ENCODE measurements around the gene KRT77. TPM values are rescaled to one million over a fixed set of nuclear protein-coding genes. Genes with fewer than 3 reads are reported as not detected.
A peak's percentile ranks its signal among the peaks of the same experiment; 100 is the strongest.
"Not testable (repeated sequence)": the region's sequence is repeated elsewhere in the genome, so short reads cannot be mapped to it uniquely, and the experiment has no call there.

The KRT77 gene
- total RNA-seq, 2 donors from 2014 or later: not detected

- Histone ChIP-seq H3K4me1 (ENCODE audit: control insufficient read depth, insufficient read depth, low read length) (no peaks in the 10 kb centered on the region), H3K27me3 (ENCODE audit: control insufficient read depth, insufficient read depth, low read length, poor library complexity, severe bottlenecking) (peaks cover 60% of the 10 kb centered on the region), H3K4me3 (ENCODE audit: low read length) (peak overlapping the region; percentile 62), H3K36me3 (ENCODE audit: control insufficient read depth, insufficient read depth, low read length) (no peaks in the 10 kb centered on the region), H3K9ac (ENCODE audit: extremely low read depth, low read length, poor library complexity, severe bottlenecking) (no peak overlapping the region), H3K27ac (ENCODE audit: low read depth, low read length) (no peak overlapping the region), H3K9me3 (ENCODE audit: control insufficient read depth, low read length) (no peaks in the 10 kb centered on the region)
- H3K4me3 Mint-ChIP-seq: peak overlapping the region; percentile 51
- DNase-seq: peak; percentile 91
- no peak for TF ChIP-seq CTCF (conservative IDR thresholded peaks at IDR 0.05)
- H3K9me3 Mint-ChIP-seq: no peaks in the 10 kb centered on the region
- H3K27me3 Mint-ChIP-seq (ENCODE audit: insufficient read depth): peaks cover 63% of the 10 kb centered on the region
- no peaks in the 10 kb centered on the region for H3K36me3 Mint-ChIP-seq (ENCODE audit: low read depth)
- H3K4me1 Mint-ChIP-seq: peaks cover 4% of the 10 kb centered on the region
- 10 to 26% methylated on average over 10 to 72 of the region's 72 CpGs for WGBS, 2 experiments (ENCODE audit: insufficient coverage in 1 of 2, insufficient read length in 1 of 2)
- no peak overlapping the region for H3K27ac Mint-ChIP-seq
Measured at GRCh38 chr12:52713960-52714886, 10.9 kb upstream of the KRT77 start.

GRCh38 chr12:52712122-52712521 is 8.8 kb upstream of the KRT77 start:
- H3K36me3 Mint-ChIP-seq (ENCODE audit: low read depth); H3K4me1 ChIP-seq (ENCODE audit: control insufficient read depth, insufficient read depth, low read length); H3K4me1 Mint-ChIP-seq; H3K27ac ChIP-seq (ENCODE audit: low read depth, low read length); H3K36me3 ChIP-seq (ENCODE audit: control insufficient read depth, insufficient read depth, low read length); H3K9me3 Mint-ChIP-seq; DNase-seq; H3K9me3 ChIP-seq (ENCODE audit: control insufficient read depth, low read length); H3K4me3 Mint-ChIP-seq; H3K27ac Mint-ChIP-seq; H3K9ac ChIP-seq (ENCODE audit: extremely low read depth, low read length, poor library complexity, severe bottlenecking); H3K4me3 ChIP-seq (ENCODE audit: low read length): not testable (repeated sequence)
- 92 to 95% methylated on average over 3 to 6 of the region's 6 CpGs for WGBS, 2 experiments (ENCODE audit: insufficient coverage in 1 of 2, insufficient read length in 1 of 2)
- H3K27me3 ChIP-seq (ENCODE audit: control insufficient read depth, insufficient read depth, low read length, poor library complexity, severe bottlenecking): peaks cover 44% of the 10 kb centered on the region
- peaks cover 56% of the 10 kb centered on the region for H3K27me3 Mint-ChIP-seq (ENCODE audit: insufficient read depth)

- no peak overlapping the region for H3K4me3 ChIP-seq (ENCODE audit: low read length)
- H3K27me3 ChIP-seq (ENCODE audit: control insufficient read depth, insufficient read depth, low read length, poor library complexity, severe bottlenecking): peaks cover 30% of the 10 kb centered on the region
- TF ChIP-seq CTCF (conservative IDR thresholded peaks at IDR 0.05): no peak
- H3K4me1 Mint-ChIP-seq: peaks cover 4% of the 10 kb centered on the region
- H3K27ac Mint-ChIP-seq: no peak overlapping the region
- no peaks in the 10 kb centered on the region for H3K36me3 ChIP-seq (ENCODE audit: control insufficient read depth, insufficient read depth, low read length)
- no peaks in the 10 kb centered on the region for H3K9me3 ChIP-seq (ENCODE audit: control insufficient read depth, low read length)
- H3K9me3 Mint-ChIP-seq: no peaks in the 10 kb centered on the region
- no peaks in the 10 kb centered on the region for H3K4me1 ChIP-seq (ENCODE audit: control insufficient read depth, insufficient read depth, low read length)
- no peak overlapping the region for H3K27ac ChIP-seq (ENCODE audit: low read depth, low read length)
- H3K27me3 Mint-ChIP-seq (ENCODE audit: insufficient read depth): peaks cover 43% of the 10 kb centered on the region
- H3K9ac ChIP-seq (ENCODE audit: extremely low read depth, low read length, poor library complexity, severe bottlenecking): no peak overlapping the region
- no peaks in the 10 kb centered on the region for H3K36me3 Mint-ChIP-seq (ENCODE audit: low read depth)
- H3K4me3 Mint-ChIP-seq: no peak overlapping the region
- DNase-seq: no peak
- 100% methylated on average over 1 of the region's 1 CpG; no CpG with 5 or more reads in 1 of the 2 experiments for WGBS, 2 experiments (ENCODE audit: insufficient coverage in 1 of 2, insufficient read length in 1 of 2)
Measured at GRCh38 chr12:52710730-52711129, 7.4 kb upstream of the KRT77 start.
